ENCODE data around the gene UBE2O. TPM values are rescaled to one million over a fixed set of nuclear protein-coding genes. Genes with fewer than 3 reads are reported as not detected.

The UBE2O gene
- total RNA-seq, 1 experiment from 2014 or later = 22.9 TPM

DNA sequence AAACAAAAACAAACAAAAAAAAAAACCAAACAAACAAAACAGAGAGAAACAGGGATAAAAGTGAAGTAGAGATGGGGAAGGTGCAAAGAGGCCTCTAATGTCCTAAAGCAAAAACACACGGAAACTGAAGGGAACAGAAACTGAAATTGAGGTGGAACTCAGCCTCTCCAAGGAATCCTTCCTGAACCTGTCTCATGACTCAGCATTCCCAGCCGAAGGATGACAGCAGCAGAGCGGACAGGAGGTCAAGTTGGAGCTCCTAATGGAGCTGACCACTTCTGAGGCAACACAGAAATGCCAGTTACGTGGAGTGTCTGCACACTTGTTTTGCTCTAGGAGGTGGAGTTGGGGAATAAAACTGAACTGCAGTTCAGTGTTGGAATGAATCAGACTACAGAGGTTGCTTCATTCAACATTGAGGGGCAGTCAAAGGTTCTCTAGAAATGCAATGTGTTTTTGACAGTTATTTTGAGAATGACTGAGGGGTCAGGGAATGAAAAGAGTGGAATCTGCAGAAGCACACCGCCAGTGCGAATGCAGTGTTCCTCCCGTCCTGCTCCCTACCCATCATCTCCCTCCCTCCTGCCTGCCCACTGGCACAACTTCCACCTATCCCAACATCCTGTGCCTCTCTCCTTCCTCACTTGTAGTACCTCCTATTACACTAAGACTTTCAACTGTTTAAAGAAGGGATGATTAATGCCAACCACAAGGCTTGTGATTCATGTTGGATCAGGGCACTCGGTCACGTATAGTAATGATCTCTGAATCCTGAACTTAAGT, 6.3 kb downstream of the UBE2O start:
- in situ Hi-C loops (cut with HindIII; ENCODE audit: low pct_unique_long_range_greater_than_20kb, low sequenced_read_pairs) = no loop called here

DNA sequence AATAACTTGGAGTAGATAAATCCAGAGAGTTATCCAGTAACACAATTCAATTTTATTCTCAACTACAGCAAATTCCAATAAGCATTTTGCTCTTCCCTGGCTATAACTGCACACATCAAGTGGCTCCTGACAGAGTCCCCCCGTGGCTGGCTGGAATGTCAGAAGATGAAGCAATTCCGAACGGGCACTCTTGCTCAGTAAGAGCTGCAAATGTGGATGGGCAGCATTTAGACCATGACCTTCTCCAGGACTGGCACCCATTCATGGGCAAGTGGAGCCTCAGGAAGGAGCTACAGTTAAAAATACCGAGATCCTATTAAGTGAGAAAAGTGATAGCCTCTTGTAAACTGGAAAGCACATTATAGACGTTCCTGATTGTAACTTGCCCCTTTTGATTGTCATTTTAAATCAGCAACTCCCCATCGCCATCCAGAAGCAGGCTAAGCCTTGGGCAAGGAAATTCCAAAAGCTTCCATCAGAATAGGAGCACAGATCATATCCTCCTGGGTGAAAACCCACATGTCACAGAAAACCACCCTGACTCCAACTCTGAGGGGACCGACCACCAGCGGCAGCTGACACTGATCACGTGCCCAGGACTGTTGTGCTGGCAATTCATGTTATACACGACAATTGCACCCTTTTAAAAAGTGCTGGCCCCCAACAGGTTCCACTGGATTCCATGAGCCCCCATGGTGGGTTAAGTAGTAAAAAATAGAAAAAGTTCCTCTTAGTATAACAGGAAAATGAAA, 7.1 kb downstream of the UBE2O start:
- no peak for DNase-seq (ENCODE audit: low read depth)
- in situ Hi-C loops (cut with HindIII; ENCODE audit: low pct_unique_long_range_greater_than_20kb, low sequenced_read_pairs) = no loop called here

More for the DNA sequence above, 6.3 kb downstream of the UBE2O start:
- DNase-seq (ENCODE audit: low read depth) = peak; percentile 90

DNA sequence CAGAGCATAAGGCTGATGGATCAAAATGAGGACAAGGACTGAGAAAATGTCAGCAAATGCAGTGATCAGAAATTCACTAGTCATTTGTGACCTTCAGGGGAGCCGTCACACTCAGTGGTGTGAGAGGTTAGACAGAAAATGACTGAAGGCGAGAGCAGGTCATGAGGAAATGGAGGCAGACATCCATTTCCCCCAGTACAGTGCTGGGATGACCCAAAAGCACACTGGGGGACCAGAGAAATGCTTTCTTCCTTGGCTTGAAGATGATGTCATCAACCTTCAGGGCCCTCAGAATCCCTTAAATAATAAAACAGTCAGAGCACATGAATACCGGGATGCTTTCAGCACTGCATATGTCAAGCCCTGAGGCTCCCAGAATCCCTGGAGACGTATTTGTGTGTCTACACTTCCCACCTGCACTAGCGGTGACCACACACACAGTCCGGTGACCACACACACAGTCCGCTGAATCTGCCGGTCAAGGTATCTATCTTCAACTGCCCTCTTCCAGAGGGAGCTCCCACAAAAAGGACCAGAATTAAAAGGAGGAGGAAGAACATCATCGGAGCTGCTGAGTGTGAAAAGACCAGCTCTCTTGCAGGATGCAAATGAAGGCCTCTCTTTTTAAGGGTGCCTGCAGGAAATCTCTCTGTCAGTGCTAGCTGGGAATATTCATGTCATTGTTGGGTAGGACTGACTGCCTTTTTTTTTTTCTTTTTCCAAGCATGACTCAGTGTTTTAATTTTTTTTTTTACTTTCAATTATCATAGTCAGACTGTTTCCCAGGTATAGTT, 8.2 kb downstream of the UBE2O start:
- peak; percentile 62 for DNase-seq (ENCODE audit: low read depth)

DNA sequence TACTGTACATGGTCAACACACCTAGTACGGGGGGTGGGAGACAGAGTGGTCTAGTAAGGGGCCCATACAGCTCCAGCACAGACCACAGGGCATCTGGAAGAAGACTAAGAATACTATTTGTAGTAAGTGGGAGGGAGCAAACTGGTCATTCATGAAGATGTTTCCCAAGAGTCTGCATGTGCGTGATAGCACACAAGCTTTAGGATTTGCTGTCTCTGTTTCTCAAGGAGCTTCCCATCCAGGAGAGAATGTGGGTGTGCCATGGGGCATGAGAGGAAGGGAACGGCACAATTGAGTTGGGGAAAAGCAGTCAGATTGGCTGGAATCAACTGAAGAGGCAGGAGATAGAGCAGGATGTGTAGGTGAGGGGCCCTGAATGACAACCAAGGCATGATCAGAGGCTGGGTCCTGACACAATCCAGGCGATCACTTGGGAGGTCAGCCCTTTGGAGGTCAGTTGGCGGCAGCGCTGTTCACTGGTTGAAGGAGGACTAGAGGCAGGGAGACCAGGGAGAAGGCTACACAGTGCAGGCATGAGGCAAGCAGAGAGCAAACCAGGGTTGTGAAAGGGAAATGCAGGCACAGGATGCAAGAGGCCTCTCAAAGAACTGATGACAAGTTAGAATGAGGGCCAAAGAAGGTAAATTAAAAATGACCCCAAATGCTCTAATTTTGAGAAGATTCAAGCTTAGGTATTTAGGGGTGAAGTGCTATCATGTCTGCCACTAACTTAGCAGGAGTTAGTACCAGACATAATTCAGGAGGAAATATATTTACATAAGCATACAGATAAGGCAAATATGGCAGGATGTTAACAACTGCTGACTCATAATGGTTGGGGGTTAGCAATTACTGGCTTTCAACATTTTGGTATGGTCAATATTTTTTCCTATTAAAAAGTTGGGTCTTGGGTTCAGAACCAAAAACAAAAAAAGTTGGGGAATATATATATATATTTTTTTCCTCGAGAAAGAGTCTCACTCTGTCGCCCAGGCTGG, 10.3 kb downstream of the UBE2O start:
- DNase-seq (ENCODE audit: low read depth) = no peak
- in situ Hi-C loops (cut with HindIII; ENCODE audit: low pct_unique_long_range_greater_than_20kb, low sequenced_read_pairs) = no loop called here

More for the DNA sequence above, 8.2 kb downstream of the UBE2O start:
- in situ Hi-C loops (cut with HindIII; ENCODE audit: low pct_unique_long_range_greater_than_20kb, low sequenced_read_pairs) = no loop called here

DNA sequence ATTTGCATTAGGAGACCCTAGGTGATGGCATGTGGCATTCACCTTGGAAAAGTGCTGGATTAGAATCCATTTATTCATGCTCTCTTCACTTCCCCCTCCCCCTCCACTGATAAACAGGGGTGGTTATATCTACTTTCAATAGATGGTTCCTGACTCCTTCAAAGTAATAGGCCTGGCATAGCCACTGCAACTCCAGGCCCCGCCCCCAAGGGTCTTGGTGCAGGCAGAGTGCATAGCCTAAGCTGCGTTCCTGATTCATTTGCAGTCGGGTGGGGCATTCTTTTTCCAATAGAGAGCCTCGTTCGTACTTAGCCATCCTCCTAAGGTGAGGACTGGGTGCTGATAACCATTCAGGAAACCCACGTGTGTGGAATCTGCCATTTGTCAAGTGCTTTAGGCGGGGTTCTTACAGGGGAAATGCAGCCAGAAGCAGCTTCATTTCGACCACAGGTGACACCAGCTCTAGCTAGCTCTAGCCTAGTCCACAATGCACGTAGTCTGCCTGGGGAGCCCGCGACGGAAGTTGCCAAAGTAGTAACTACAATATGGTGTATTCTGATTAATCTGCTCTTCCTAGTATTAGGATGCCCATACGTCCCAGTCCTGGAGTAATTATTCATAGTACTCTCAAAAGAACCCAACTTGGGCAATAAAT, 11.1 kb downstream of the UBE2O start:
- in situ Hi-C loops (cut with HindIII; ENCODE audit: low pct_unique_long_range_greater_than_20kb, low sequenced_read_pairs) = no loop called here
- DNase-seq (ENCODE audit: low read depth) = no peak

DNA sequence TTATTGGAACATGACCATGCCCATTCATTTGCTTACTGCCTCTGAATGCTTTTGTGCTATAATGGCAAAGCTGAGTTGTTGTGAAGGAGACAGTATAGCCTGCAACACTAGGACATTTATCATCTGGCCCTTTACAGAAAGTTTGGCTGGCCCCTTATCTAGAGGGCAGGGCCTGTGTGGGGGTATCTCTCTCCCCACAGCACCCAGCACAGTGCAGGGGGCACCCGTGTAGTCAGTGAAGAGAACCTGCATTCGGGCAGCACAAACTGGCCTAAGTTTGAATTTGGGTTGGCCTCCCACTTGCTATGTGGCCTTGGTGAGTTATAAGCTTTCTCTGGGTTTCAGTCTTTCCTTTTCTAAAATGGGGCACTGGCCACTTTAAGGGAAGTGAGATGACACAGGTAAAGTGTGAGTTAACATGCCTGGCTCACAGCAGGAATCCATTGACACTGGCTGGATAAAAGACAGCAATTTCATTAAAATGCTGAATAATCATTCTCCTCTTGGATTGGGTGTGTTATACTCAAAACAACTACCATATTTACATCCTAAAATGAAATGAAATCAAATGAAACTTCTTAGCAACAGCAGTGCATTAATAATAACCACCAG, 12.1 kb downstream of the UBE2O start:
- DNase-seq (ENCODE audit: low read depth) = no peak
- in situ Hi-C loops (cut with HindIII; ENCODE audit: low pct_unique_long_range_greater_than_20kb, low sequenced_read_pairs) = no loop called here

DNA sequence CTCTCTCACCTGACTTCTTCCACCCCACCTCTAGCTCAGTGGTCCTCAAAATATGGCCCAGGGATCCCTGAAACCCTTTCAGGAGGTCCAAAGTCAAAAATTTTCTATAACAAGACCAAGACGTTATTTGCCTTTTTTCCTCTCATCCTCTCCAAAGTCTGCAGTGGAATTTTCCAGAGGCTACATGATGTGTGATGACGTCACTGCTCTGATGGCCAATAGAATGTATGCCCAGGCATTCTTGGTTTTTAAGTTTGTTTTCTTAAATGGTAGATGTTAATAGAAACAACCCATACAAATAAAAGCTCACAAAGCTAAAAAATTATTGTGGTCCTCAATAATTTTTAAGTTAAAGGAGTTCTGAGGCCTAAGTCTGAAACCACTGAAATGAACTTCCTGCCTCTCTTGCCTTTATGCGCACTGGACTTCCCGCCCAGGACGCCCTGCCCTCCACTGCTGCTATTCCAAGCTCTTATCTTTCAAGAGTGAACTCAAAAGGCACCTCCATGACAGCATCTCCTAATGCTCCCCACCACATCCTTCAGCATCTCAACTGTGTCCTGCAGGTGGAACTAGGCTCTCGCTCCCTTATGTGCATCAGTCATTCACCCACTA, 13.5 kb downstream of the UBE2O start:
- no peak for DNase-seq (ENCODE audit: low read depth)
- in situ Hi-C loops (cut with HindIII; ENCODE audit: low pct_unique_long_range_greater_than_20kb, low sequenced_read_pairs) = no loop called here

DNA sequence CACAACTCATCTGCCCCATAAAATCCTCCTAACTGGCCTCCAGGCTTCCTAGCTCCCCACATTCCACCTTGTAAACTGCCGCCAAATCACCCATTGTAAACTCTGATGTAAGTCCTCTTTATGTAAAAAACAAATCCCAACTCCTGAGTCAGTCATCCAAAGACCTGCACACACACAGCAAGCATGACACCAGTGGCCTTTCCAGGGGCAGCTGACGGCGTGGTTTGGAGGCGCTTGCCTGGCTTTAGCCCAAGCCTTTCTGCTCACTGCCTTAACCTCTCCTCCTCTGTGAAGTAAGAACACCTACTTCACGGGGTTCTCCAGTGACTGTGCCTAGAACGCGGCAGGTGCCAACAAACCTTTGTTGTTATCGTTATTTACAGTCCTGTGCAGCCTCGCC, 14.0 kb downstream of the UBE2O start:
- DNase-seq (ENCODE audit: low read depth) = no peak
- in situ Hi-C loops (cut with HindIII; ENCODE audit: low pct_unique_long_range_greater_than_20kb, low sequenced_read_pairs) = no loop called here

DNA sequence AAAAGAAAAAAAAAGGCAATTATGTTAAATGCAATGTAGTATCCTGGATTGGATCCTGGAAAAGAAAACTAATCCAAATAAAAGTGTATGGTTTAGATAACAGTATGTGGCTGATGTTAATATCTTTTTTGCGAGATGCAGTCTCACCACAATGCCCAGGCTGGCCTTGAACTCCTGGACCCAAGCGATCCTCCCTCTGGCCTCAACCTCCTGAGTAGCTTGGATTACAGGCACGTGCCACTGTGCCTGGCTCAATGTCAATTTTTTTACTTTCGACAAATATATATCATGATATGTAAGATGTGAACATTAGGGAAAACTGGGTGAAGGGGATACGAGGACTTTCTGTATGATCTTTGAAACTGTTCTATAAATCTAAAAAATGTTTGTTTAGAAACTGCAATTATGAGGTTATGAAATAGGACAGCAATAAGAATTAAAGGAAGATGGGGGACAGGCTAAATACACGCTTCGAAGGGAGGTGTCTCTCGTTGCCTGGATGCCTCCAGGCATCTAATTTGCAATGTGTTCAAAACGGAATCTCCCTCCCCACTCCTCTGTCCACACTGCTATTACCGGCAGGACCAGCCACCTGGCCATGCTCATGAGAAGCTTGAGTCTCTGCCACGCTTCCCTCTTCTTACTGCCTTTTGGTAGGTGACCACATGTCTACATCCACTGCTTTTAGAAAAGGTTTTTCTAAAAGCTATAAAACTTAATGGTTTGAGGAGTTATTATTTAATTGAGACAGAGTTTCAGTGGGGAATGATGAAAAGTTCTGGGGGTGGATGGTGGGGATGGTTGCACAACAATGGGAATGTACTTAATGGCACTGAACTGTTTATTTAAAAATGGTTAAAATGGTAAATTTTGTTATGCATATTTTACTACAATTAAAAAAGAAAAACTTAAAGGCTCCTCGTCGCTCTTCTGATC, 15.2 kb downstream of the UBE2O start:
- no peak for DNase-seq (ENCODE audit: low read depth)
- in situ Hi-C loops (cut with HindIII; ENCODE audit: low pct_unique_long_range_greater_than_20kb, low sequenced_read_pairs) = no loop called here

DNA sequence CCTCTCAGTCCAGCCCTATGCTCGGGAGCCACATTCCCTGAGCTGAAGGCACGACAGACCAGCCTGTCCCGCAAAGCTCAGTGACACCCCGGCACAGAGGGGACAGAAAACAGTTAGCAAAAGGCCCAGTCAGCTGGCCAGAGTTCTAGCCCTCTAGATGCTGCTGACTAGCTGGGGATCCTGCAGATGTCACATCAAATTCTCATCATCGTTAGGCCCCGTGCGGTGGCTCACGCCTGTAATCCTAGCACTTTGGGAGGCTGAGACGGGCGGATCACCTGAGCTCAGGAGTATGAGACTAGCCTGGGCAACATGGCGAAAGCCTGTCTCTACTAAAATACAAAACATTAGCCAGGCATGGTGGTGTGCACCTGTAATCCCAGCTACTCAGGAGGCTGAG, 17.2 kb downstream of the UBE2O start:
- DNase-seq (ENCODE audit: low read depth) = no peak
- in situ Hi-C loops (cut with HindIII; ENCODE audit: low pct_unique_long_range_greater_than_20kb, low sequenced_read_pairs) = no loop called here

DNA sequence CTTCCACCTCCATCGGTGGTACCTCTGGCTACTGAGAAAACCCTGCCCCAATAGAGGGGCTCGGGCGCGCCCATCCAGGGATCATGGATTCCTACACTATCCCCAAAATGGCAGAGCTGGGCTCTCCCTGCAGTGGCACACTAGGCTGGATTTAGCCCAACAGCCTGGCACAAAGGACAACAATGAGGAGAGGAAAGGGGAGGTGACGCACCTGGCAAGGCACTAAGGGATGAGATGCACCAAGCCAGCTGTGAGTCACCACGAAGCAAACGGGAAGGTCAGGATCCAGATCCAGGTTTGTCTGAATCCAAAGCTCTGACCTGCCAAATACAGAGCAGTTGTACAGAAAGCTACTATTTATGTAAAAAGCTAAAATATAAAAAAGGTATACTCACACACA, 18.1 kb downstream of the UBE2O start:
- in situ Hi-C loops (cut with HindIII; ENCODE audit: low pct_unique_long_range_greater_than_20kb, low sequenced_read_pairs) = no loop called here

DNA sequence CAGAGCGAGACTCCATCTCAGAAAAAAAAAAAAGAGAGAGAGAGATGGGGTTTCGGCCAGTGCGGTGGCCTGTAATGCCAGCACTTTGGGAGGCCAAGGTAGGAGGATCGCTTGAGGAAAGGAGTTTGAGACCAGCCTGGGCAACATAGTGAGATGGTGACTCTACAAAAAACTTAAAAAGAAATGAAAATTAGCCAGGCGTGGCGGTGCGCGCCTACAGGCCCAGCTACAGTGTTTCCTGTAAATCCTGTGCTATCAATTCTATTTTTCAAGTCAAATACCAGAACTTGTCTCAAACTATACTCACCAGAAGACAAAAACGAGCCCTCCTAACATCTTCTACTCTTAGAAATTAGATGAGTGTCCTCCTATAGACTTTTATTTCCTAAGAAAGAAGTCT, 19.3 kb downstream of the UBE2O start:
- no peak for DNase-seq (ENCODE audit: low read depth)
- in situ Hi-C loops (cut with HindIII; ENCODE audit: low pct_unique_long_range_greater_than_20kb, low sequenced_read_pairs) = no loop called here

More for the DNA sequence above, 18.1 kb downstream of the UBE2O start:
- DNase-seq (ENCODE audit: low read depth) = no peak

DNA sequence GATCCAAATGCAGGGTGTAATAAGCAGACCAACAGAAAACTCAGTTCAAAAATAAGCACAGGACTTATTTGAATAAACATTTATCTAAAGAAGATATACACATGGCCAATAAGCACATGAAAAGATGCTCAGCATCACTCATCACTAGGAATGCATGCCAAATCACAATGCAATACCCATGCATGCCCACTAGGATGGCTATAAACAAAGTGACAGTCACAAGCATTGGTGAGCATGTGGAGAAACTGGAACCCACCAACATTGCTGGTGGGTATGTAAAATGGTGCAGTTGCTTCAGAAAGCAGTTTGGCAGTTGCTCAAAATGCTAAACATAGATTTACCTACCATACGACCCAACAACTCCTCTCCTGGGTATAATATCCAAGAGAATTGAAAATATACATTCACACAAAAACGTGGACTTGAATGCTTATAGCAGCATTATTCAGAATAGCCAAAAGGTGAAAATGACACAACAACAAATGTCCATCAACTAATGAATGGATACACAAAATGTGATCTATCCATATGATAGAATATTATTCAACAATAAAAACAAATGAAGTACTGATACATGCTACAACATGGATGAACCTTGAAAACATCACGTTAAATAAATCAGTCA, 20.1 kb downstream of the UBE2O start:
- in situ Hi-C loops (cut with HindIII; ENCODE audit: low pct_unique_long_range_greater_than_20kb, low sequenced_read_pairs) = no loop called here
- DNase-seq (ENCODE audit: low read depth) = no peak

DNA sequence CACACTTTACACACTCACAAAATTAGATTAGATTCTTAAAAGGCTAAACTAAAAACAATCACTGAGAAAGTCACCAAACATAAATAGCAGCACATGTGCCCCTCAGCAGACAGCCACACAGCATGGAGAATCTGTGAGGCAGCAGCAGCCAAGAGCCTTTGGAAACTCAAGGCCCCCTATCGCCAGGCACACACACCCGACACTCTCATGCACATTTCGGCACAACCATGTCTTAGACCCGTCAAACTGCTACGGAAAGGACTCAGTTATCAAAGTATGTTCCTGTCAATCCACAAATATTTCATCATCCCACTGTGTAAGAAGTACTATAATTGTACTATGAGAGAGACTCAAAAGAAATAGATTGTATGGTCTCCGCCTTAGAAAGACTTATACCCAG, 20.9 kb downstream of the UBE2O start:
- DNase-seq (ENCODE audit: low read depth) = no peak
- in situ Hi-C loops (cut with HindIII; ENCODE audit: low pct_unique_long_range_greater_than_20kb, low sequenced_read_pairs) = no loop called here

DNA sequence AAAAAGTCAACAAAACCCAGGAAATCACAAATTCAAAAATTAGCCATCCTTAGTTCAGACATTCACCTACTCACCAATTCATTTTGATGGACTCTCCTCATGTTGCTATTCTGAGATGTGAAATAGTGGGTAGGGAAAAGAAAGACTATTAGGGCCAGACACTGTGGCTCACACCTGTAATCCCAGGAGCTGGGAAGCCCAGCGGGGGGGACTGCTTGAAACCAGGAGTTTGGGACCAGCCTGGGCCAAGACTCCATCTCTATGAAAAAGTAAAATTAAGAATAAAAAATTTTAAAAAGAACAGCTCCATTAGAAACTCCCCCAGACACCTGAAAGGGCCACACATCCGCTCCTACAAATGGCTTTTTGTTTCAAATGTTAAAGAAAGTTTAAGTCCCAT, 21.4 kb downstream of the UBE2O start:
- no peak for DNase-seq (ENCODE audit: low read depth)
- in situ Hi-C loops (cut with HindIII; ENCODE audit: low pct_unique_long_range_greater_than_20kb, low sequenced_read_pairs) = no loop called here

All from Caki2 (cell line).